Mesothelial cell of epicardium (in vitro differentiated cells): ENCODE results near the gene KIAA0513. TPM values are rescaled to one million over a fixed set of nuclear protein-coding genes. Genes with fewer than 3 reads are reported as not detected.

Source experiments
- DNase-seq, 2 experiments: peaks; one replicate each; pipeline ENCODE4 v3.0.0; 2021; ENCODE audit warnings: low spot score in 2 of 2; ENCODE audit not compliant: unreplicated experiment in 2 of 2
- H3K27ac Mint-ChIP-seq: 2 replicates; pipeline ENCODE4 v1.8.0; 2021; ENCODE audit warnings: mixed read lengths
- H3K27me3 Mint-ChIP-seq: 2 replicates; pipeline ENCODE4 v1.8.0; 2021; ENCODE audit warnings: low read depth, mixed read lengths
- H3K36me3 Mint-ChIP-seq: 2 replicates; pipeline ENCODE4 v1.8.0; 2021; ENCODE audit warnings: mixed read lengths
- H3K4me1 Mint-ChIP-seq: 2 replicates; pipeline ENCODE4 v1.8.0; 2021; ENCODE audit warnings: mixed read lengths
- H3K4me3 Mint-ChIP-seq: 2 replicates; pipeline ENCODE4 v1.8.0; 2021; ENCODE audit warnings: mild to moderate bottlenecking, moderate library complexity, mixed read lengths
- H3K9me3 Mint-ChIP-seq: 2 replicates; pipeline ENCODE4 v1.8.0; 2021; ENCODE audit warnings: mixed read lengths
- total RNA-seq: library from RNA; stranded (reverse); gene quantifications from 3 replicates; pipeline ENCODE4 v1.2.1, GENCODE V29; 2021
- TF ChIP-seq, protein P1 (sequence below): fragments of 200-600 bp; sonication (generic); IDR thresholded peaks from one replicate; pipeline ENCODE4 v1.5.0; 2021; ENCODE audit warnings: antibody characterized with exemption; ENCODE audit not compliant: unreplicated experiment

KIAA0513 gene
- total RNA-seq, 1 donor from 2014 or later: 6.8 TPM

- Mint-ChIP-seq H3K4me1 (peaks cover 14% of the 10 kb centered on the region), H3K27ac (no peak overlapping the region), H3K36me3 (no peaks in the 10 kb centered on the region), H3K9me3 (no peaks in the 10 kb centered on the region), H3K27me3 (no peaks in the 10 kb centered on the region), H3K4me3 (no peak overlapping the region)
- TF ChIP-seq, protein P1, sequence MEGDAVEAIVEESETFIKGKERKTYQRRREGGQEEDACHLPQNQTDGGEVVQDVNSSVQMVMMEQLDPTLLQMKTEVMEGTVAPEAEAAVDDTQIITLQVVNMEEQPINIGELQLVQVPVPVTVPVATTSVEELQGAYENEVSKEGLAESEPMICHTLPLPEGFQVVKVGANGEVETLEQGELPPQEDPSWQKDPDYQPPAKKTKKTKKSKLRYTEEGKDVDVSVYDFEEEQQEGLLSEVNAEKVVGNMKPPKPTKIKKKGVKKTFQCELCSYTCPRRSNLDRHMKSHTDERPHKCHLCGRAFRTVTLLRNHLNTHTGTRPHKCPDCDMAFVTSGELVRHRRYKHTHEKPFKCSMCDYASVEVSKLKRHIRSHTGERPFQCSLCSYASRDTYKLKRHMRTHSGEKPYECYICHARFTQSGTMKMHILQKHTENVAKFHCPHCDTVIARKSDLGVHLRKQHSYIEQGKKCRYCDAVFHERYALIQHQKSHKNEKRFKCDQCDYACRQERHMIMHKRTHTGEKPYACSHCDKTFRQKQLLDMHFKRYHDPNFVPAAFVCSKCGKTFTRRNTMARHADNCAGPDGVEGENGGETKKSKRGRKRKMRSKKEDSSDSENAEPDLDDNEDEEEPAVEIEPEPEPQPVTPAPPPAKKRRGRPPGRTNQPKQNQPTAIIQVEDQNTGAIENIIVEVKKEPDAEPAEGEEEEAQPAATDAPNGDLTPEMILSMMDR: no peak
- no peak for DNase-seq
Measured at GRCh38 chr16:85034591-85035433, 7.2 kb downstream of the KIAA0513 start.

GRCh38 chr16:85036236-85037049 lies 8.8 kb downstream of the KIAA0513 start:
- Mint-ChIP-seq H3K27me3 (no peaks in the 10 kb centered on the region), H3K9me3 (no peaks in the 10 kb centered on the region), H3K4me3 (no peak overlapping the region), H3K4me1 (peaks cover 11% of the 10 kb centered on the region), H3K36me3 (no peaks in the 10 kb centered on the region), H3K27ac (no peak overlapping the region)
- TF ChIP-seq, protein P1: no peak
- no peak for DNase-seq

- Mint-ChIP-seq H3K4me1 (peaks cover 11% of the 10 kb centered on the region), H3K9me3 (no peaks in the 10 kb centered on the region), H3K27ac (no peak overlapping the region), H3K4me3 (no peak overlapping the region), H3K27me3 (no peaks in the 10 kb centered on the region), H3K36me3 (no peaks in the 10 kb centered on the region)
- no peak for DNase-seq
- TF ChIP-seq, protein P1: no peak
Measured at GRCh38 chr16:85037050-85037410, 9.4 kb downstream of the KIAA0513 start.

DNA sequence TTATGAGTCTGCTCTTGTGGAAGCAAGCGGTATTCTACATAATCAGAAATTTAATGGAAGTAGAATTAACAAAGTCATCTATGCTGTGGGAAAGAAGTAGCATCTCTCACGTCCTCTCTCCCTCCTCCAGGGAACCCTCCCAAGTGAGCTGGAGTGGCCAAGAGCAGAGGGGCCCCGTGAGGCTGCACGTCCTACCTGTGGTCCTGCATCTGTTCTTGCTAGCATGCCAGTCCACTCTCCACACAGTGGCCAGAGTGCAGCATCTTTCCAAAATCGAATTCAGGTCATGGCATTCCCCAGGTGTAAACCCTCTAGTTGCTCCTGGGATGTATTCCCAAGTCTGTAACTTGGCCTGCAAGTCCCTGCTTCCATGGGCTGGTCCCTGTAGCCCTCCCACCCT lies 10.1 kb downstream of the KIAA0513 start:
- no peak overlapping the region for H3K27ac Mint-ChIP-seq
- no peak overlapping the region for H3K4me3 Mint-ChIP-seq
- no peaks in the 10 kb centered on the region for H3K27me3 Mint-ChIP-seq
- TF ChIP-seq, protein P1: no peak
- H3K4me1 Mint-ChIP-seq: peaks cover 11% of the 10 kb centered on the region
- DNase-seq: no peak
- no peaks in the 10 kb centered on the region for H3K36me3 Mint-ChIP-seq
- no peaks in the 10 kb centered on the region for H3K9me3 Mint-ChIP-seq

- DNase-seq: no peak
- Mint-ChIP-seq H3K36me3 (no peaks in the 10 kb centered on the region), H3K27ac (no peak overlapping the region), H3K4me1 (peaks cover 11% of the 10 kb centered on the region), H3K4me3 (no peak overlapping the region), H3K9me3 (no peaks in the 10 kb centered on the region), H3K27me3 (no peaks in the 10 kb centered on the region)
- TF ChIP-seq, protein P1: no peak
Measured at GRCh38 chr16:85040685-85041084, 13.1 kb downstream of the KIAA0513 start.
